Stimulated activated naive CD4-positive, alpha-beta T cell (primary cell): ENCODE data around the gene TBC1D22A.

Source experiments
- DNase-seq, 6 experiments: peaks; one replicate each; lab custom pipeline; 2025; lab: John Stamatoyannopoulos, UW

The TBC1D22A gene

GRCh38 chr22:46887978-46888377, 125.5 kb downstream of the TBC1D22A start:
- no peak for DNase-seq

- DNase-seq = no peak
Observed at GRCh38 chr22:46890819-46891218, 128.4 kb downstream of the TBC1D22A start.

GRCh38 chr22:46891382-46891951, 129.0 kb downstream of the TBC1D22A start:
- no peak for DNase-seq

GRCh38 chr22:46892866-46893265, 130.4 kb downstream of the TBC1D22A start:
- DNase-seq = no peak

- no peak for DNase-seq
Observed at GRCh38 chr22:46893281-46894020, 131.0 kb downstream of the TBC1D22A start.

- DNase-seq = no peak
Observed at GRCh38 chr22:46894081-46894671, 131.7 kb downstream of the TBC1D22A start.

- DNase-seq = no peak
Observed at GRCh38 chr22:46894851-46895640, 132.6 kb downstream of the TBC1D22A start.

- DNase-seq = no peak
Observed at GRCh38 chr22:46895753-46896152, 133.3 kb downstream of the TBC1D22A start.

GRCh38 chr22:46896166-46896565, 133.7 kb downstream of the TBC1D22A start:
- DNase-seq = no peak

GRCh38 chr22:46896568-46897245, 134.3 kb downstream of the TBC1D22A start:
- DNase-seq = no peak

GRCh38 chr22:46897246-46897623, 134.8 kb downstream of the TBC1D22A start:
- no peak for DNase-seq

- DNase-seq = no peak
Observed at GRCh38 chr22:46900549-46900948, 138.1 kb downstream of the TBC1D22A start.

- DNase-seq = no peak
Observed at GRCh38 chr22:46902436-46902835, 140.0 kb downstream of the TBC1D22A start.

- DNase-seq = no peak
Observed at GRCh38 chr22:46902998-46903916, 140.8 kb downstream of the TBC1D22A start.

- DNase-seq = no peak
Observed at GRCh38 chr22:46905415-46905814, 143.0 kb downstream of the TBC1D22A start.

GRCh38 chr22:46905834-46906233, 143.4 kb downstream of the TBC1D22A start:
- no peak for DNase-seq

- DNase-seq = no peak
Observed at GRCh38 chr22:46906326-46907045, 144.0 kb downstream of the TBC1D22A start.

- no peak for DNase-seq
Observed at GRCh38 chr22:46907241-46908215, 145.1 kb downstream of the TBC1D22A start.

- DNase-seq = no peak
Observed at GRCh38 chr22:46908641-46909107, 146.2 kb downstream of the TBC1D22A start.
